NOMO-1 (cell line): ENCODE data around the gene TRAPPC10.
"Not testable (repeated sequence)": the region's sequence is repeated elsewhere in the genome, so short reads cannot be mapped to it uniquely, and the experiment has no call there.

Experiments
- DNase-seq, 2 experiments: peaks; one replicate each; lab custom pipeline; 2025; ENCODE audit not compliant: unreplicated experiment in 2 of 2; lab: John Stamatoyannopoulos, UW

TRAPPC10 gene

DNA sequence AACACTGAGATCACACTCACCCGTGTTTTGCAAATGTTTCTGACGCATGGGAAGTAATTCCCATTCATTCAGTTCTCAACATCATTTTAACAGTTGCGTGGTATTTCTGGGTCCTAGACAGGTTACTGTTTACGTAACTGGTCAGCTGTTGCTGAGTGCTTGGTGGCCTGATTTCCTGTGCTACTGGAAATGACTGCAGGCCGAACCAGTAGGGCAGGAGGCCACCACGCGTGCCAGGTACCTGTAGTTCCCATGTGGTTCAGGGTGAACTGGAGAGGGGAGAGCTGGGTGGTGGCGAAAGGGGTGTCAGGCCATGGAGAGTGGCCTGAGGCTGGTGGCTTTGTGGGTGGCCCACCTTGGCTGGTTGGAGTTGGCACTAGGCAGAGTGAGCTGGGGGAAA is 122.6 kb downstream of the TRAPPC10 start:
- not testable (repeated sequence) for DNase-seq

GRCh38 chr21:44138039-44138438 is 125.9 kb downstream of the TRAPPC10 start:
- not testable (repeated sequence) for DNase-seq

DNA sequence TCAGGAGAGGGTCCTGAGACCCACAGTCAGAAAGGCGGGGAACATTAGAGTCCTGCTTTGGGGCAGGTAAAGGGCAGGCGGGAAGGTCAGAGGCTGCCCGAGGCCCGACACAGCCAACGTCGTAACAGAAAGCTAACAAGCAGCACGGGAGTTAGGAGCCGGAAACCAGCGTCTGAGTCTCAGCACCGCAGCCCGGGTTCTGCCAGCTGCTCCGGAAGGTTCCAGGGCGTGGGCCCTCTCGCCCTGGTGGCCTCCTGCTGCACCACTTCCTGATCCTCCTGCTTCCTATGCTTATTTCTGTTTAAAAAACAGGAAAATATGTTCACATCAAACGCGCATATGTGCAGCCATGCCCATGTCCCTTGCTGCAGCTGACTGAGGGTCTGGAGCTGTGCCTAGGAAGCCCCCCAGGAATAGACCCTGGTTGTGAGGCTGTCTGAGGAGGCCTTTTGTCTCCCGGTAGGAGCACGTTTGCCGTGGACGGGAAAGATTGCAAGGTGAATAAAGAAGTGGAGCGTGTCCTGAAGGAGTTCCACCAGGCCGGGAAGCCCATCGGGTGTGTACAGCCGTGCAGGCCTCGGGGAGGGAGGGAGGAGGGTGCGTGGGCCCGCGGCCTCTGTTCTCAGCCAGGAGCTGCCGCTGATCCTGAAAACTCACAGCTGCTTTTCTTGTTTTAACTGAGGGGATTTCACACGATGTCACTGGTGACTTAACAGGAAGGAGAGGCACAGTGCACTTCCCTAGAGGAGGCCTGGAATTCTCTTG is 127.9 kb downstream of the TRAPPC10 start:
- not testable (repeated sequence) for DNase-seq

GRCh38 chr21:44140552-44140932 is 128.4 kb downstream of the TRAPPC10 start:
- not testable (repeated sequence) for DNase-seq

DNA sequence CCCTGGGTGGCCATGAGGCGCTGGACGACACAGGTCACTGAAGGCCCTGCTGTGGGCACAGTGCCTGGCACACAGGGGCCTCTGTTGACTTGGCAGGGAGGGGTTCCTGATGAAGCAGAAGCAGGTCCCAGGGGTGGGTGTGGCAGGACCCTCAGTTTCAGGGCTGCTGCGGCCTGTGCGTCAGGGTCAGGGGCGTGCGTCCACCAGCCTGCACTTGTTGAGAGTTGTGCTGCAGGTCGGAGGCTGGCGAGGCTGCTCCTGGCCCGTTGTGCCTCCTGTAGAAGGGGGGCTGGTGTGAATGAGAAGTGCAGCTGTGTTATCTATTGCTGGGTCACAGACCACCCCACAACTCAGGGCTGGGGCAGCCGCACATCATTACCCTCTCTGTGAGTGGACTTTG is 130.4 kb downstream of the TRAPPC10 start:
- DNase-seq = not testable (repeated sequence)

DNA sequence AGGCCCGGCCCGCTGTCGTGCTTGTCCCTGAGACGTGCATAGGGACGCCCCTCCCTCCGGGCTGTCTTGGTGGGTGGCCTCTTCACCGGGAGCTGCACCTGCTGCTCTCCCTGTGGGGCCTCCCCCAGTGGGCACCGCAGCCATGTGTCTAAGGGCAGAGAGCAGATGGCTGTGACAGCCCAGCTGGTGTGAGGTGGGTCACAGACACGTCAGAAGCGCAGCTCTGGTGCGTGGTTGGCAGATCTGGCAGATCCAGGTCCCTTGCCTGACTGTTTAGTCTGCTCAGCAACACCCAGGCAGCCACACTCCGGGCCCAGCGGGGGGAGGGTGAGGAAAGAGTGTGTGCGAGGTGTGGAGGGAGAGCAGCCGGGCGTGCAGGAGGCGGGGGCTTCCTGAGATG is 131.3 kb downstream of the TRAPPC10 start:
- not testable (repeated sequence) for DNase-seq

GRCh38 chr21:44143996-44144395 is 131.9 kb downstream of the TRAPPC10 start:
- DNase-seq = not testable (repeated sequence)

- not testable (repeated sequence) for DNase-seq
Measured at GRCh38 chr21:44144784-44145602, 132.9 kb downstream of the TRAPPC10 start.

GRCh38 chr21:44145616-44146015 is 133.5 kb downstream of the TRAPPC10 start:
- not testable (repeated sequence) for DNase-seq

DNA sequence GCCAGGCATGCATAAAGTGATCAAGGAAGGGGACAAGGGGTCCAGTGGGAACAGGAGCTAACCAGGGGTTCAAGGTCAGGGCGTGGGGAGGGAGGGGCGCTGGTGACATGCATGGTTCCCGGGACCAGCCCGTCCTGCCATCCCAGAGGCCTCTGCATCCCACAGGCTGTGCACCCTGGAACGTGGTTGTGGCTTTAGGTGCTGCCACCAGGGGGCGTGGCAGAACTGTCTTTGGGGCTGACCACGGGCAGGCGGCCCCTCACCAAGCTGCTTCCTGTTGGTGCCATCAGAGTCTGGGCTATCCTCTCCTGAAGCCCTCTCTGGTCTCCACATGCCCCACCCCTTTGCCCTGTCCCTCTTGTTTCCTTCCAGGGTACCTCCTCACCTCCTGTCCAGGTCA is 135.0 kb downstream of the TRAPPC10 start:
- not testable (repeated sequence) for DNase-seq

- not testable (repeated sequence) for DNase-seq
Measured at GRCh38 chr21:44150255-44150654, 138.1 kb downstream of the TRAPPC10 start.

DNA sequence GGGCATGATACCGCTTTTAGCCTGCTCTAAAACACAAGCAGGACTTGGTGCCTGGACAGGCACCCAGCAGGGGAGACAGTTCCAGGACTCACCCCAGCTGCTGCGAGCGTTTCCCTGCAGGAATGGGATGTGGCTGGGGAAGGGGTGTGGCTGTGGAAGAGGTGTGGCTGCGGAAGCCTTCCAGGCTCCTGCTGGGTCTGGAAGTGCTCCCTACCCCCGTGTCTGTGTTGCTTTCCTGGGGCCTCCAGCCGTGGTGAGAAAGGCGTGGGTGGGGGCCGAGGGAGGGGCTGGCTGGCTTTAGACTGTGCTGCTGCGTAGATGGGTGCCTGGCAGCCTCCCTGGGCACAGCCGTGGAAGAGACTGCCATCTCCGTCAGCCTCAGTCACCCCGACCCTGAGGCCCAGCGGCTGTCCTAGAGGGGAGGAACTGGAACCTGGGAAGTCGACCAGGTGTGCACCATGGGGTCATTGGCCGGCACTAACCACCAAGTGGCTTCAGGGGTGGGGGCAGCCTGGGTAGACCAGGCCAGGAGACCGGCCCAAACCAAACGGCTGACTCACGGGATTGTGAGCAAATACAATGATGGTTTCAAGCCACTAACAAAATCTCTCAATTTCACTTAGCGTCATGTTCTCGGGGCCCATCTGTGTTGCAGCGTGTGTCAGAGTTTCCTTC is 141.2 kb downstream of the TRAPPC10 start:
- DNase-seq = not testable (repeated sequence)

GRCh38 chr21:44153889-44154228 is 141.8 kb downstream of the TRAPPC10 start:
- DNase-seq = not testable (repeated sequence)

GRCh38 chr21:44154816-44155230 is 142.7 kb downstream of the TRAPPC10 start:
- not testable (repeated sequence) for DNase-seq

GRCh38 chr21:44155231-44155993 is 143.3 kb downstream of the TRAPPC10 start:
- not testable (repeated sequence) for DNase-seq

GRCh38 chr21:44155994-44156380 is 143.9 kb downstream of the TRAPPC10 start:
- DNase-seq = not testable (repeated sequence)
